Esophagus squamous epithelium (tissue), 4 donors: Measurements from ENCODE around the gene RAB3GAP1.

ENCODE experiments used
- CTCF ChIP-seq, 6 experiments: fragments of 450-650 bp in 4 of 6; fragments of 200-600 bp in 2 of 6; sonication (generic) in 2 of 6; IDR thresholded peaks; one replicate each; pipeline ENCODE4 v1.5.1; 2016 to 2019; ENCODE audit warnings: antibody characterized with exemption in 6 of 6, mild to moderate bottlenecking in 4 of 6, moderate library complexity in 4 of 6
- POLR2A ChIP-seq, 4 donors: fragments of 450-650 bp; IDR thresholded peaks; one replicate each; pipeline ENCODE4 v1.6.1; 2017; ENCODE audit warnings: antibody characterized with exemption in 4 of 4, mild to moderate bottlenecking in 4 of 4, moderate library complexity in 3 of 4

- no peak for TF ChIP-seq CTCF (IDR thresholded peaks at IDR 0.05)
- no peak for TF ChIP-seq POLR2A (IDR thresholded peaks at IDR 0.05)
Measured at GRCh38 chr2:135072125-135072997, 20.3 kb downstream of the RAB3GAP1 start.
